NCI-H2227 (cell line): ENCODE measurements around the gene HOXA9.
A peak's percentile ranks its signal among the peaks of the same experiment; 100 is the strongest.

ENCODE experiments used
- DNase-seq: peaks from one replicate; lab custom pipeline; 2025; ENCODE audit not compliant: unreplicated experiment; lab: John Stamatoyannopoulos, UW

The HOXA9 gene

GRCh38 chr7:27188386-27189294, 23.3 kb upstream of the HOXA9 start:
- DNase-seq = no peak

GRCh38 chr7:27187475-27188385, 22.4 kb upstream of the HOXA9 start:
- DNase-seq = no peak

GRCh38 chr7:27186668-27187474, 21.5 kb upstream of the HOXA9 start:
- no peak for DNase-seq

- no peak for DNase-seq
Observed at GRCh38 chr7:27185854-27186667, 20.7 kb upstream of the HOXA9 start.

- DNase-seq = no peak
Observed at GRCh38 chr7:27185013-27185853, 19.9 kb upstream of the HOXA9 start, which contains the start of gene HOXA11. Gene HOXA11 (minus strand): TSS chr7:27185232. CDS start chr7:27185144, 88 bp downstream.

- DNase-seq = peak; percentile 17
Observed at GRCh38 chr7:27184337-27185012, 19.1 kb upstream of the HOXA9 start.

GRCh38 chr7:27183682-27184336, 18.5 kb upstream of the HOXA9 start:
- no peak for DNase-seq

- no peak for DNase-seq
Observed at GRCh38 chr7:27182861-27183681, 17.7 kb upstream of the HOXA9 start.

- no peak for DNase-seq
Observed at GRCh38 chr7:27182285-27182841, 17.0 kb upstream of the HOXA9 start.

GRCh38 chr7:27181795-27182275, 16.5 kb upstream of the HOXA9 start:
- no peak for DNase-seq

- no peak for DNase-seq
Observed at GRCh38 chr7:27180431-27181420, 15.4 kb upstream of the HOXA9 start.

- peak; percentile 13 for DNase-seq
Observed at GRCh38 chr7:27179503-27180430, 14.4 kb upstream of the HOXA9 start.

GRCh38 chr7:27179030-27179429, 13.7 kb upstream of the HOXA9 start:
- DNase-seq = no peak

GRCh38 chr7:27178366-27178765, 13.0 kb upstream of the HOXA9 start:
- no peak for DNase-seq
